SK-N-SH (cell line): ENCODE results near the gene KLF2. TPM values are rescaled to one million over a fixed set of nuclear protein-coding genes. Genes with fewer than 3 reads are reported as not detected.

Source experiments
- CTCF ChIA-PET: fragments of 300-600, 350-600 bp; formaldehyde crosslinking; extraction: SDS; loops from one replicate; lab custom pipeline; 2021; lab: Yijun Ruan, JAX
- POLR2A ChIA-PET: fragments of 350-600 bp; sonication (Branson Sonifier 250); formaldehyde crosslinking; extraction: SDS; loops from one replicate; lab custom pipeline; 2020; ENCODE audit warnings: antibody characterized with exemption, inconsistent platforms; lab: Yijun Ruan, JAX
- DNase-seq: peaks from one replicate; pipeline ENCODE4 v3.0.0; 2012
- H2AFZ ChIP-seq: fragments of 200-600 bp; sonication (generic); 2 replicates; pipeline ENCODE4 v1.8.1; 2016; ENCODE audit warnings: antibody characterized with exemption, mild to moderate bottlenecking, low read depth
- H3F3A ChIP-seq: fragments of 200-600 bp; sonication (generic); replicated peaks from 2 replicates; pipeline ENCODE3; 2016; ENCODE audit warnings: antibody characterized with exemption, mild to moderate bottlenecking; ENCODE audit not compliant: insufficient read depth
- H3K27ac ChIP-seq, 2 experiments: fragments of 200-500 bp in 1 of 2; fragments of 200-600 bp in 1 of 2; sonication (Bioruptor generic) in 1 of 2; sonication (generic), shearing (Covaris generic) in 1 of 2; 2 replicates each; pipeline versions ENCODE4 v1.5.1 to v1.6.1; 2014 to 2016; ENCODE audit warnings: low read depth in 2 of 2, inconsistent platforms in 1 of 2, low read length in 1 of 2, mild to moderate bottlenecking in 1 of 2, mixed read lengths in 1 of 2
- H3K27me3 ChIP-seq: fragments of 200-600 bp; sonication (generic), shearing (Covaris generic); 2 replicates; pipeline ENCODE4 v1.6.1; 2016; ENCODE audit warnings: mixed run types; ENCODE audit not compliant: insufficient read depth
- H3K36me3 ChIP-seq, 2 experiments: fragments of 200-500 bp in 1 of 2; fragments of 200-600 bp in 1 of 2; sonication (Bioruptor generic) in 1 of 2; sonication (generic) in 1 of 2; replicated peaks in 1 of 2; 2 replicates each; pipeline versions ENCODE3 to v1.5.1; 2014 to 2016; ENCODE audit warnings: low read length in 1 of 2, mild to moderate bottlenecking in 1 of 2; ENCODE audit not compliant: insufficient read depth in 2 of 2, control insufficient read depth in 1 of 2
- H3K4me1 ChIP-seq, 2 experiments: fragments of 200-500 bp in 1 of 2; fragments of 200-600 bp in 1 of 2; sonication (Bioruptor generic) in 1 of 2; sonication (generic), shearing (Covaris generic) in 1 of 2; 2 replicates each; pipeline versions ENCODE4 v1.5.1 to v1.6.1; 2014 to 2016; ENCODE audit warnings: low read depth in 1 of 2, low read length in 1 of 2, mixed run types in 1 of 2; ENCODE audit not compliant: insufficient read depth in 2 of 2, control insufficient read depth in 1 of 2
- H3K4me2 ChIP-seq: fragments of 200-600 bp; sonication (generic), shearing (Covaris generic); 2 replicates; pipeline ENCODE4 v1.6.1; 2017; ENCODE audit warnings: mixed run types
- H3K4me3 ChIP-seq, 2 experiments: fragments of 200-500 bp in 1 of 2; fragments of 200-600 bp in 1 of 2; sonication (Bioruptor generic) in 1 of 2; sonication (generic), shearing (Covaris generic) in 1 of 2; 2 replicates each; pipeline versions ENCODE4 v1.5.1 to v1.8.1; 2014 to 2016; ENCODE audit warnings: low read depth in 2 of 2, inconsistent platforms in 1 of 2, low read length in 1 of 2, mild to moderate bottlenecking in 1 of 2, mixed read lengths in 1 of 2, moderate library complexity in 1 of 2
- H3K79me2 ChIP-seq: fragments of 200-600 bp; sonication (generic); 2 replicates; pipeline ENCODE4 v1.8.1; 2017; ENCODE audit warnings: mild to moderate bottlenecking; ENCODE audit not compliant: insufficient read depth
- H3K9ac ChIP-seq: fragments of 200-600 bp; sonication (generic); 2 replicates; pipeline ENCODE4 v1.6.1; 2017; ENCODE audit warnings: mixed run types
- H3K9me2 ChIP-seq: fragments of 200-600 bp; sonication (generic); 2 replicates; pipeline ENCODE4 v1.6.1; 2017; ENCODE audit warnings: mixed run types
- H3K9me3 ChIP-seq: fragments of 200-600 bp; sonication (generic); 2 replicates; pipeline ENCODE4 v1.6.1; 2017; ENCODE audit warnings: mixed run types, mild to moderate bottlenecking, moderate library complexity
- H4K20me1 ChIP-seq: fragments of 200-600 bp; sonication (generic); 2 replicates; pipeline ENCODE4 v1.6.1; 2017; ENCODE audit warnings: mild to moderate bottlenecking, mixed run types; ENCODE audit not compliant: insufficient read depth
- GABPA ChIP-seq: IDR thresholded peaks from 2 replicates; pipeline ENCODE4 v1.4.0; 2012; ENCODE audit warnings: low read depth, mild to moderate bottlenecking
- GATA2 ChIP-seq: sonication (generic); formaldehyde crosslinking; IDR thresholded peaks from 2 replicates; pipeline ENCODE4 v1.5.0; 2020; ENCODE audit warnings: mild to moderate bottlenecking, missing genetic modification reagents
- MEF2A ChIP-seq: IDR thresholded peaks from 2 replicates; pipeline ENCODE4 v1.4.0; 2012; ENCODE audit warnings: low read depth, borderline replicate concordance
- NRF1 ChIP-seq: IDR thresholded peaks from 2 replicates; pipeline ENCODE4 v1.6.1; 2012; ENCODE audit warnings: low read depth, mild to moderate bottlenecking, low read length
- POLR2AphosphoS5 ChIP-seq: IDR thresholded peaks from 2 replicates; pipeline ENCODE4 v1.6.1; 2012; ENCODE audit warnings: low read depth, low read length
- RCOR1 ChIP-seq: fragments of 150-350 bp; IDR thresholded peaks from 2 replicates; pipeline ENCODE4 v1.6.1; 2017; ENCODE audit warnings: antibody characterized with exemption, low read length
- SMC3 ChIP-seq: IDR thresholded peaks from 2 replicates; pipeline ENCODE4 v1.6.1; 2012; ENCODE audit warnings: low read depth, low read length, improper control_type of control experiment
- TEAD4 ChIP-seq: IDR thresholded peaks from 2 replicates; pipeline ENCODE4 v1.4.0; 2012; ENCODE audit warnings: mild to moderate bottlenecking, borderline replicate concordance; ENCODE audit not compliant: insufficient read depth
- YY1 ChIP-seq: IDR thresholded peaks from 2 replicates; pipeline ENCODE4 v1.4.0; 2012; ENCODE audit warnings: low read depth, mild to moderate bottlenecking
- WGBS: methylation state at CpG from one replicate; pipeline ENCODE4 v1.1.6; 2017; ENCODE audit warnings: low lambda C conversion rate; 5-methylcytosine and 5-hydroxymethylcytosine counted together
- polyA plus RNA-seq, 3 experiments: library from polyadenylated mRNA; depleted of rRNA; stranded (reverse); fragments of >200 nt; gene quantifications; 2 replicates each; pipeline ENCODE4 v1.2.3, GENCODE V29; 2012
- TF ChIP-seq, protein P1 (sequence below): IDR thresholded peaks from 2 replicates; pipeline ENCODE4 v1.4.0; 2012; ENCODE audit warnings: low read depth, borderline replicate concordance
- TF ChIP-seq, protein P2 (sequence below): fragments of 200-600 bp; sonication (generic); IDR thresholded peaks from 2 replicates; pipeline ENCODE4 v1.6.1; 2017; ENCODE audit warnings: antibody characterized with exemption, mild to moderate bottlenecking, moderate library complexity
- TF ChIP-seq, protein P3 (sequence below): IDR thresholded peaks from 2 replicates; pipeline ENCODE4 v1.6.1; 2012; ENCODE audit warnings: mild to moderate bottlenecking, low read depth, low read length, moderate library complexity

Gene KLF2
- polyA plus RNA-seq, 1 of the 3 experiments (the other 2 are of a cell fraction) = 6.9 TPM

DNA sequence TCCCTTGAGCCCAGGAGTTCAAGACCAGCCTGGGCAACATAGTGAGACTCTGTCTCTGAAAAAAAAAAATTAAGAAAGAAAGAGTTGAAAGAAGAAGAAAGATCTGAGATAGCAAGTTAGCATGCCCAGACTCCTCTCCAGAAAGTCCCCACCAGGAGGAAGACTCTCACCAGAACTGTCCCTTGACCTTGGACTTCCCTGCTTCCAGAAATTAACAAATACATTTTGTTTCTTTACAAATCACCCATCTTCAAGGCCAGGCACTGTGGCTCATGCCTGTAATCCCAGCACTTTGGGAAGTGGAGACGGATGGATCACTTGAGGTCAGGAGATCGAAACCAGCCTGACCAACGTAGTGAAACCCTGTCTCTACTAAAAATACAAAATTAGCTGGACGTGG, 44.3 kb upstream of the KLF2 start (continued):
- TF ChIP-seq, protein P1, sequence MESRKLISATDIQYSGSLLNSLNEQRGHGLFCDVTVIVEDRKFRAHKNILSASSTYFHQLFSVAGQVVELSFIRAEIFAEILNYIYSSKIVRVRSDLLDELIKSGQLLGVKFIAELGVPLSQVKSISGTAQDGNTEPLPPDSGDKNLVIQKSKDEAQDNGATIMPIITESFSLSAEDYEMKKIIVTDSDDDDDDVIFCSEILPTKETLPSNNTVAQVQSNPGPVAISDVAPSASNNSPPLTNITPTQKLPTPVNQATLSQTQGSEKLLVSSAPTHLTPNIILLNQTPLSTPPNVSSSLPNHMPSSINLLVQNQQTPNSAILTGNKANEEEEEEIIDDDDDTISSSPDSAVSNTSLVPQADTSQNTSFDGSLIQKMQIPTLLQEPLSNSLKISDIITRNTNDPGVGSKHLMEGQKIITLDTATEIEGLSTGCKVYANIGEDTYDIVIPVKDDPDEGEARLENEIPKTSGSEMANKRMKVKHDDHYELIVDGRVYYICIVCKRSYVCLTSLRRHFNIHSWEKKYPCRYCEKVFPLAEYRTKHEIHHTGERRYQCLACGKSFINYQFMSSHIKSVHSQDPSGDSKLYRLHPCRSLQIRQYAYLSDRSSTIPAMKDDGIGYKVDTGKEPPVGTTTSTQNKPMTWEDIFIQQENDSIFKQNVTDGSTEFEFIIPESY = no peak
- TF ChIP-seq SMC3 (no peak), NRF1 (no peak), POLR2AphosphoS5 (no peak), TEAD4 (no peak)
- TF ChIP-seq, protein P2, sequence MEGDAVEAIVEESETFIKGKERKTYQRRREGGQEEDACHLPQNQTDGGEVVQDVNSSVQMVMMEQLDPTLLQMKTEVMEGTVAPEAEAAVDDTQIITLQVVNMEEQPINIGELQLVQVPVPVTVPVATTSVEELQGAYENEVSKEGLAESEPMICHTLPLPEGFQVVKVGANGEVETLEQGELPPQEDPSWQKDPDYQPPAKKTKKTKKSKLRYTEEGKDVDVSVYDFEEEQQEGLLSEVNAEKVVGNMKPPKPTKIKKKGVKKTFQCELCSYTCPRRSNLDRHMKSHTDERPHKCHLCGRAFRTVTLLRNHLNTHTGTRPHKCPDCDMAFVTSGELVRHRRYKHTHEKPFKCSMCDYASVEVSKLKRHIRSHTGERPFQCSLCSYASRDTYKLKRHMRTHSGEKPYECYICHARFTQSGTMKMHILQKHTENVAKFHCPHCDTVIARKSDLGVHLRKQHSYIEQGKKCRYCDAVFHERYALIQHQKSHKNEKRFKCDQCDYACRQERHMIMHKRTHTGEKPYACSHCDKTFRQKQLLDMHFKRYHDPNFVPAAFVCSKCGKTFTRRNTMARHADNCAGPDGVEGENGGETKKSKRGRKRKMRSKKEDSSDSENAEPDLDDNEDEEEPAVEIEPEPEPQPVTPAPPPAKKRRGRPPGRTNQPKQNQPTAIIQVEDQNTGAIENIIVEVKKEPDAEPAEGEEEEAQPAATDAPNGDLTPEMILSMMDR = no peak
- TF ChIP-seq, all 33 proteins: peak for 0

DNA sequence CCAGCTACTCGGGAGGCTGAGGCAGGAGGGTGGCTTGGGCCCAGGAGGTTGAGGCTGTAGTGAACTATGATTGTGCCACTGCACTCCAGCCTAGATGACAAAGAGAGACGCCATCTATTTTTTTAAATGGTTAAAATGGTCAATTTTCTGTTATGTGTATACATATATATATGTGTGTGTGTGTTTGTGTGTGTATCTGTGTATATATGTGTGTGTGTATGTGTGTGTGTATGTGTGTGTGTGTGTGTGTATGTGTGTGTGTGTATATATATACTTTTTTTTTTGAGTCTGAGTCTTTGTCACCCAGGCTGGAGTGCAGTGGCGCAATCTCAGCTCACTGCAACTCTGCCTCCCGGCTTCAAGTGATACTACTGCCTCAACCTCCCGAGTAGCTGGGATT, 42.9 kb upstream of the KLF2 start:
- H3K9me3 ChIP-seq = no peaks in the 10 kb centered on the region
- H2AFZ ChIP-seq = no peak overlapping the region
- no peaks in the 10 kb centered on the region for H3K36me3 ChIP-seq
- peaks cover 12% of the 10 kb centered on the region for H4K20me1 ChIP-seq
- no peak overlapping the region for H3K27ac ChIP-seq
- no peaks in the 10 kb centered on the region for H3K79me2 ChIP-seq
- CTCF ChIA-PET = interaction anchor here (1.3 kb wide), 1 partner anchor 105 kb away, joined by 4 read pairs; no protein-coding TSS in a partner anchor
- H3K9ac ChIP-seq = no peak overlapping the region
- 80% methylated on average over 5 of the region's 5 CpGs for WGBS
- H3K27me3 ChIP-seq = peaks cover 60% of the 10 kb centered on the region
- POLR2A ChIA-PET = no interaction called here
- H3K9me2 ChIP-seq = no peaks in the 10 kb centered on the region
- H3K4me3 ChIP-seq = no peak overlapping the region
- H3K4me2 ChIP-seq = no peak overlapping the region
- H3F3A ChIP-seq = peaks cover 9% of the 10 kb centered on the region
- peaks cover 0 to 4% of the 10 kb centered on the region in 2 experiments; a peak in 1 of 4 replicates for H3K4me1 ChIP-seq
- no peak for DNase-seq
- TF ChIP-seq MEF2A (no peak), SMC3 (no peak), GATA2 (CRISPR knock-in tag) (no peak), RCOR1 (no peak), YY1 (no peak), GABPA (no peak)
- TF ChIP-seq, protein P3, sequence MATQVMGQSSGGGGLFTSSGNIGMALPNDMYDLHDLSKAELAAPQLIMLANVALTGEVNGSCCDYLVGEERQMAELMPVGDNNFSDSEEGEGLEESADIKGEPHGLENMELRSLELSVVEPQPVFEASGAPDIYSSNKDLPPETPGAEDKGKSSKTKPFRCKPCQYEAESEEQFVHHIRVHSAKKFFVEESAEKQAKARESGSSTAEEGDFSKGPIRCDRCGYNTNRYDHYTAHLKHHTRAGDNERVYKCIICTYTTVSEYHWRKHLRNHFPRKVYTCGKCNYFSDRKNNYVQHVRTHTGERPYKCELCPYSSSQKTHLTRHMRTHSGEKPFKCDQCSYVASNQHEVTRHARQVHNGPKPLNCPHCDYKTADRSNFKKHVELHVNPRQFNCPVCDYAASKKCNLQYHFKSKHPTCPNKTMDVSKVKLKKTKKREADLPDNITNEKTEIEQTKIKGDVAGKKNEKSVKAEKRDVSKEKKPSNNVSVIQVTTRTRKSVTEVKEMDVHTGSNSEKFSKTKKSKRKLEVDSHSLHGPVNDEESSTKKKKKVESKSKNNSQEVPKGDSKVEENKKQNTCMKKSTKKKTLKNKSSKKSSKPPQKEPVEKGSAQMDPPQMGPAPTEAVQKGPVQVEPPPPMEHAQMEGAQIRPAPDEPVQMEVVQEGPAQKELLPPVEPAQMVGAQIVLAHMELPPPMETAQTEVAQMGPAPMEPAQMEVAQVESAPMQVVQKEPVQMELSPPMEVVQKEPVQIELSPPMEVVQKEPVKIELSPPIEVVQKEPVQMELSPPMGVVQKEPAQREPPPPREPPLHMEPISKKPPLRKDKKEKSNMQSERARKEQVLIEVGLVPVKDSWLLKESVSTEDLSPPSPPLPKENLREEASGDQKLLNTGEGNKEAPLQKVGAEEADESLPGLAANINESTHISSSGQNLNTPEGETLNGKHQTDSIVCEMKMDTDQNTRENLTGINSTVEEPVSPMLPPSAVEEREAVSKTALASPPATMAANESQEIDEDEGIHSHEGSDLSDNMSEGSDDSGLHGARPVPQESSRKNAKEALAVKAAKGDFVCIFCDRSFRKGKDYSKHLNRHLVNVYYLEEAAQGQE = no peak
- TF ChIP-seq, all 33 proteins: peak for 0
